IMR-90 (cell line): ENCODE data around the gene PSMB1. TPM values are rescaled to one million over a fixed set of nuclear protein-coding genes. Genes with fewer than 3 reads are reported as not detected.
A peak's percentile ranks its signal among the peaks of the same experiment; 100 is the strongest.

Experiments
- ATAC-seq: fragments of 200-7000 bp; cut with Tn5 transposase; 2 replicates; pipeline ENCODE4 v1.9.1; 2020; ENCODE audit warnings: low read depth, mild to moderate bottlenecking, moderate library complexity
- BruUV-seq: library from RNA; stranded (reverse); fragments of 400-500 nt; replicated peaks from 2 replicates; lab custom pipeline; 2021; lab: Mats Ljungman, UMichigan
- CTCF ChIA-PET: fragments of 300-600 bp; formaldehyde crosslinking; extraction: SDS; loops from one replicate; lab custom pipeline; 2021; ENCODE audit warnings: antibody characterized with exemption; lab: Yijun Ruan, JAX
- POLR2A ChIA-PET: fragments of 300-600 bp; sonication (Branson Sonifier 250); formaldehyde crosslinking; loops from one replicate; lab custom pipeline; 2022; ENCODE audit warnings: antibody characterized with exemption; ENCODE audit not compliant: unreplicated experiment; lab: Charles Lee
- DNase-seq: peaks from one replicate; pipeline ENCODE4 v3.0.0; 2013
- H2AFZ ChIP-seq: replicated peaks from 2 replicates; pipeline ENCODE3; 2013; ENCODE audit warnings: low read length, mild to moderate bottlenecking; ENCODE audit not compliant: poor library complexity
- H2AK5ac ChIP-seq: 2 replicates; pipeline ENCODE4 v1.6.1; 2013; ENCODE audit warnings: low read depth, low read length, inconsistent platforms
- H2AK9ac ChIP-seq: replicated peaks from 2 replicates; pipeline ENCODE3; 2013; ENCODE audit warnings: mild to moderate bottlenecking, low read depth, low read length, moderate library complexity; ENCODE audit not compliant: poor library complexity
- H2BK120ac ChIP-seq: 2 replicates; pipeline ENCODE4 v1.6.1; 2013; ENCODE audit warnings: low read depth, low read length, inconsistent platforms
- H2BK15ac ChIP-seq: 3 replicates; pipeline ENCODE4 v1.6.1; 2013; ENCODE audit warnings: low read depth, low read length, inconsistent platforms
- H2BK20ac ChIP-seq: 2 replicates; pipeline ENCODE4 v1.6.1; 2013; ENCODE audit warnings: low read depth, mild to moderate bottlenecking, inconsistent platforms, low read length, moderate library complexity
- H2BK5ac ChIP-seq: 2 replicates; pipeline ENCODE4 v1.6.1; 2013; ENCODE audit warnings: mild to moderate bottlenecking, low read depth, low read length, inconsistent platforms; ENCODE audit not compliant: poor library complexity, severe bottlenecking
- H3K14ac ChIP-seq: replicated peaks from 2 replicates; pipeline ENCODE4 v1.6.1; 2013; ENCODE audit warnings: low read depth, low read length, inconsistent platforms
- H3K18ac ChIP-seq: 2 replicates; pipeline ENCODE4 v1.6.1; 2013; ENCODE audit warnings: low read depth, low read length, control low read depth
- H3K23ac ChIP-seq: 2 replicates; pipeline ENCODE4 v1.6.1; 2013; ENCODE audit warnings: low read depth, low read length, inconsistent platforms
- H3K27ac ChIP-seq: 2 replicates; pipeline ENCODE4 v1.5.1; 2013; ENCODE audit warnings: mild to moderate bottlenecking, control low read depth, low read length; ENCODE audit not compliant: insufficient read depth
- H3K27me3 ChIP-seq: 2 replicates; pipeline ENCODE4 v1.6.1; 2013; ENCODE audit warnings: low read length; ENCODE audit not compliant: control insufficient read depth, insufficient read depth
- H3K36me3 ChIP-seq: 2 replicates; pipeline ENCODE4 v1.6.1; 2013; ENCODE audit warnings: low read length, mixed read lengths; ENCODE audit not compliant: control insufficient read depth, insufficient read depth
- H3K4ac ChIP-seq: 2 replicates; pipeline ENCODE4 v1.6.1; 2013; ENCODE audit warnings: low read depth, low read length, inconsistent platforms
- H3K4me1 ChIP-seq: 2 replicates; pipeline ENCODE4 v1.6.1; 2013; ENCODE audit warnings: low read length, mixed read lengths; ENCODE audit not compliant: control insufficient read depth, insufficient read depth
- H3K4me2 ChIP-seq: 2 replicates; pipeline ENCODE4 v1.6.1; 2013; ENCODE audit warnings: low read depth, mild to moderate bottlenecking, control low read depth, low read length, moderate library complexity
- H3K4me3 ChIP-seq: 2 replicates; pipeline ENCODE4 v1.5.1; 2013; ENCODE audit warnings: low read depth, mild to moderate bottlenecking, control low read depth, low read length, moderate library complexity; ENCODE audit not compliant: insufficient read depth
- H3K56ac ChIP-seq: 2 replicates; pipeline ENCODE4 v1.6.1; 2013; ENCODE audit warnings: low read length, inconsistent platforms; ENCODE audit not compliant: insufficient read depth; ENCODE audit errors: extremely low read depth
- H3K79me1 ChIP-seq, 2 experiments: 2 replicates each; pipeline ENCODE4 v1.6.1; 2013; ENCODE audit warnings: low read length in 2 of 2, inconsistent platforms in 1 of 2, low read depth in 1 of 2
- H3K9ac ChIP-seq: 2 replicates; pipeline ENCODE4 v1.6.1; 2013; ENCODE audit warnings: low read depth, low read length, control low read depth
- H3K9me1 ChIP-seq: 2 replicates; pipeline ENCODE4 v1.6.1; 2013; ENCODE audit warnings: low read length, inconsistent platforms; ENCODE audit not compliant: insufficient read depth
- H3K9me3 ChIP-seq: 2 replicates; pipeline ENCODE4 v1.6.1; 2013; ENCODE audit warnings: low read length; ENCODE audit not compliant: control insufficient read depth, insufficient read depth
- H4K20me1 ChIP-seq: 2 replicates; pipeline ENCODE4 v1.6.1; 2013; ENCODE audit warnings: low read length, inconsistent platforms; ENCODE audit not compliant: insufficient read depth
- H4K5ac ChIP-seq: 2 replicates; pipeline ENCODE4 v1.6.1; 2013; ENCODE audit warnings: mild to moderate bottlenecking, low read depth, low read length, control low read depth
- H4K8ac ChIP-seq, 2 experiments: 2 replicates each; pipeline ENCODE4 v1.6.1; 2013; ENCODE audit warnings: low read depth in 2 of 2, low read length in 2 of 2, control low read depth in 1 of 2, inconsistent platforms in 1 of 2
- H4K91ac ChIP-seq: 2 replicates; pipeline ENCODE4 v1.6.1; 2013; ENCODE audit warnings: low read depth, low read length, inconsistent platforms; ENCODE audit not compliant: insufficient read depth
- CTCF ChIP-seq: conservative IDR thresholded peaks from 2 replicates; pipeline ENCODE4 v1.5.1; 2012; ENCODE audit warnings: mild to moderate bottlenecking, low read depth, low read length, improper control_type of control experiment
- MAFK ChIP-seq: IDR thresholded peaks from 2 replicates; pipeline ENCODE4 v1.6.1; 2012; ENCODE audit warnings: low read depth, low read length, improper control_type of control experiment
- MAZ ChIP-seq: IDR thresholded peaks from 2 replicates; pipeline ENCODE4 v1.6.1; 2012; ENCODE audit warnings: low read depth, mild to moderate bottlenecking, low read length, improper control_type of control experiment, moderate library complexity, borderline replicate concordance
- RFX5 ChIP-seq: IDR thresholded peaks from 2 replicates; pipeline ENCODE4 v1.8.0; 2012; ENCODE audit warnings: low read depth, mild to moderate bottlenecking, low read length, moderate library complexity
- WGBS, 2 experiments: methylation state at CpG; one replicate each; pipeline versions ENCODE4 v1.1.5 to v1.1.7; 2013; ENCODE audit warnings: missing lambda C conversion rate in 2 of 2; ENCODE audit not compliant: insufficient read length in 1 of 2; ENCODE audit errors: extremely low coverage in 2 of 2; 5-methylcytosine and 5-hydroxymethylcytosine counted together
- dilution Hi-C: fragments of 300-500 bp; cut with HindIII; formaldehyde crosslinking; loops from one replicate; pipeline ENCODE4 v1.14.3; 2018; ENCODE audit warnings: low sequenced_read_pairs; ENCODE audit not compliant: unreplicated experiment
- in situ Hi-C: fragments of 300-500 bp; cut with MboI; formaldehyde crosslinking; loops from 3 replicates; pipeline ENCODE4 v1.14.3; 2019; ENCODE audit warnings: low sequenced_read_pairs, inconsistent platforms, mixed read lengths
- intact Hi-C: fragments of 100-400 bp; cut with micrococcal nuclease; formaldehyde crosslinking; loops from 2 replicates; pipeline ENCODE4 v1.10.0; 2022
- polyA plus RNA-seq, 3 experiments: library from polyadenylated mRNA; depleted of rRNA; stranded (reverse); fragments of >200 nt; gene quantifications; 2 replicates each; pipeline ENCODE4 v1.2.3, GENCODE V29; 2012; ENCODE audit warnings: low replicate concordance in 1 of 3
- total RNA-seq: library from RNA; depleted of rRNA; stranded (reverse); fragments of >200 nt; gene quantifications from 2 replicates; pipeline ENCODE4 v1.2.3, GENCODE V29; 2012

PSMB1 gene
- total and polyA plus RNA-seq, 2 of the 4 experiments (the other 2 are of a cell fraction) = 450 to 508 TPM

GRCh38 chr6:170584181-170584953, 31.3 kb upstream of the PSMB1 start, which contains the start of gene PDCD2 (continued):
- TF ChIP-seq MAZ = no peak
- TF ChIP-seq MAFK = no peak

GRCh38 chr6:170583756-170584180, 30.7 kb upstream of the PSMB1 start:
- TF ChIP-seq CTCF = 0 out of 2 replicates have a peak, but pooled peaks have one; percentile 6
- TF ChIP-seq RFX5 = no peak
- Histone ChIP-seq H4K8ac (peak overlapping the region; percentile 78 to 80; a peak in 3 of 4 replicates), H4K91ac (no peak overlapping the region), H3K9me1 (no peaks in the 10 kb centered on the region; the same call in 1 of the 2 replicates), H3K79me1 (peaks cover 11 to 29% of the 10 kb centered on the region in 2 experiments; a peak in 3 of 4 replicates), H3K18ac (no peak overlapping the region), H3K4me3 (peak overlapping the region; percentile 70), H3K27me3 (no peaks in the 10 kb centered on the region), H2AK9ac (peak overlapping the region; percentile 90), H4K5ac (peak overlapping the region; percentile 43), H3K36me3 (peaks cover 14% of the 10 kb centered on the region), H3K4ac (peak overlapping the region; percentile 84), H3K9me3 (no peaks in the 10 kb centered on the region), H3K4me2 (peak overlapping the region; percentile 90), H2BK15ac (no peak overlapping the region), H3K14ac (peak overlapping the region; percentile 83; the same call in 1 of the 2 replicates), H3K4me1 (peaks cover 3% of the 10 kb centered on the region; the same call in 1 of the 2 replicates), H2BK5ac (peak overlapping the region; percentile 53), H2BK120ac (no peak overlapping the region), H4K20me1 (no peaks in the 10 kb centered on the region; the same call in 1 of the 2 replicates), H2AFZ (peak overlapping the region; percentile 91), H2AK5ac (no peak overlapping the region), H3K9ac (peak overlapping the region; percentile 92), H3K23ac (peak overlapping the region; percentile 93), H2BK20ac (no peak overlapping the region), H3K27ac (peak overlapping the region; percentile 72), H3K56ac (peak overlapping the region; percentile 65; the same call in 1 of the 2 replicates)
- DNase-seq (peak; percentile 1), ATAC-seq (no peak)
- ChIA-PET POLR2A (no interaction called here), CTCF (interaction anchor here (0.6 kb wide), 1 partner anchor 49 kb away, joined by 3 read pairs; no protein-coding TSS in a partner anchor)
- WGBS, 2 experiments = 4% methylated on average over 3 of the region's 12 CpGs; no CpG with 5 or more reads in 1 of the 2 experiments
- in situ Hi-C loops = no loop called here
- dilution Hi-C loops = no loop called here
- intact Hi-C loops = no loop called here
- no TSS peak for BruUV-seq
